GM18870 (cell line): ENCODE results near the gene POLR2E.
"Not testable (repeated sequence)": the region's sequence is repeated elsewhere in the genome, so short reads cannot be mapped to it uniquely, and the experiment has no call there.

ENCODE experiments used
- ATAC-seq: cut with Tn5 transposase; IDR thresholded peaks from one replicate; pipeline ENCODE4 v1.9.1; 2021; ENCODE audit warnings: moderate library complexity; ENCODE audit not compliant: unreplicated experiment

Gene POLR2E

GRCh38 chr19:1094978-1095701, at the start of gene POLR2E:
TSS of gene POLR2E (minus strand) at chr19:1095375. CDS start at chr19:1095315, 60 bp downstream.
- ATAC-seq: peak; percentile 68

DNA sequence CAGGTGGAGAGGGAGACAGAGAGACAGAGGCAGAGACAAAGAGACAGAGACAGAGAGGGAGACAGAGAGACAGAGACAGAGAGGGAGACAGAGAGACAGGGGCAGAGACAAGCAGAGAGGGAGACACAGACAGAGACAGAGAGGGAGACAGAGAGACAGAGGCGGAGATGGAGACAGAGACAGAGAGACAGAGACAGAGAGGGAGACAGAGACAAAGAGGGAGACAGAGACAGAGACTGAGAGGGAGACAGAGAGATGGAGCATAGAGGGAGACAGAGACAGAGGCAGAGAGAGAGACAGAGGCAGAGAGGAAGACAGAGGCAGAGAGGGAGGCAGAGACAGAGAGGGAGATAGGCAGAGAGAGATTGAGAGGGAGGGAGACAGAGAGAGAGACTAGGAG, 49.6 kb upstream of the POLR2E start:
- no peak for ATAC-seq

DNA sequence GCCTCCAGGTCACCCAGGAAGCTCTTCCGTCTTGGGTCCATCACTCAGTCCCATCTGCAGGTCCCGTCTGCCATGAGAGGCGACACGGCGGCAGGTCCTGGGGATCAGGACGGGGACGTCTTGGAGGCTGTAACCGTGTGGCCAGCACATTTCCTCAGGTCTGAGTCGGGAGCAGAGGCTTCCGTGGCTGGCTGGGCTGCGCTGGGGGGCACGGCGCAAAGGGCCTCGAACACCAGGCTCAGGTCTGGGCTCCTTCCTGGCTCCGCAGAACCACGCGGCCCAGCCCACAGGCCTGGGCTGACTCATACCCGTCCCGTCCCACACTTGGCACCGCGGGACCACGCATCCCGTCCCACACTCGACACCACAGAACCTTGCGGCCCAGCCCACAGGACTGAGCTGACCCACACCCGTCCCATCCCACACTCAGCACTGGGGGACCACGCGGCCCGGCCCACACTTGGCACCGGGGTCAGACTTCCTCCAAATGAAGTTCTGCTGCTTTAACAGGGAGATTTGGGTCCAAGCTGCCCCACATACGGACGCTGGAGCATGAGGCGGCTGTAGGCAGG, 48.7 kb upstream of the POLR2E start:
- no peak for ATAC-seq

DNA sequence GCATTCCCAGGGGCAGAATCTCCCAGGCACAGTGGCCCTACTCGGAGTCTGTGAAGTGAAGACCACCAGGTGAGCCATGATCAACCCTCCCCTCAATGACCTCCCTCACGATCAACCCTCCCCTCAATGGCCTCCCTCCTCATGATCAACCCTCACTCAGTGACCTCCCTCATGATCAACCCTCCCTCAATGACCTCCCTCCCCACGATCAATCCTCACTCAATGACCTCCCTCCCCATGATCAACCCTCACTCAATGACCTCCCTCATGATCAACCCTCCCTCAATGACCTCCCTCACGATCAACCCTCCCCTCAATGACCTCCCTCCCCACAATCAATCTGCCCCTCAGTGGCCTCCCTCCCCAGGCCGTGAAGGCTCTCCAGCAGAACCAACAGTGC, 46.8 kb upstream of the POLR2E start:
- ATAC-seq: no peak

DNA sequence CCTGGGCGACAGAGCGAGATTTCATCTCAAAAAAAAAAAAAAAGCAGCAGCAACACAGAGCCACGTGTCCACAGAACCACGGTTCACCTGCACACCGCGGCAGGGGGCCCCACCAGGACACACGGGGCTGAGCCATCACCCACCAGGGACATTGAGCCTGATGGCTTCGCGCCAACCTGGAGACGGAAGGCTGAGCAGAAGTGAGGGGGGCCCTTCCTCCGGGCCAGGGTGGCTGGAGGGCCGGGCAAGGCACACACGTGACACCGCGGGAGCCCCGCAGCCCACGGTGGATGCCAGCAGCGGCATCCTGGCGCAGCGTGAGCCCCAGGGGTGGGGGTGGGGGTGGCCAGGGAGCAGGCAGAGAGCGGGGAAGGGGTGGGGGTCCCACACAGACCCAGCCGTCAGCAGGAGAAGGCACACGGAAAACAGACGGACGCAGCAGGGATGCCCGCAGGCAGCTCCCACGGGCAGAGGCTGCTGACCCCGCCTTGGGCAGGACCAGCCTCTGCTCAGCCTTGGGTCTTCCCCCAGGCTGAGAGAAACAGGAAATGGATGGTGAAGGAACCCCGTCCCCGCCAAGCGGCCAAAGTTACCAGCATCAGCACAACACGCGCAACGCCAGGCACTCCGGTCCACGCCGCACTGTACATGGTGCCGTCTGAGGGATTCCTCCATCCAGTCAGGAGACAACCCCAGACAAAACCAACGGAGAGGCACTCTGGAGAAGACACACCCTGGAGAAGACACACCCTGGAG, 45.3 kb upstream of the POLR2E start:
- no peak for ATAC-seq

- no peak for ATAC-seq
Observed at GRCh38 chr19:1139126-1139525, 44.0 kb upstream of the POLR2E start.

GRCh38 chr19:1138121-1138520, 42.9 kb upstream of the POLR2E start:
- ATAC-seq: no peak

DNA sequence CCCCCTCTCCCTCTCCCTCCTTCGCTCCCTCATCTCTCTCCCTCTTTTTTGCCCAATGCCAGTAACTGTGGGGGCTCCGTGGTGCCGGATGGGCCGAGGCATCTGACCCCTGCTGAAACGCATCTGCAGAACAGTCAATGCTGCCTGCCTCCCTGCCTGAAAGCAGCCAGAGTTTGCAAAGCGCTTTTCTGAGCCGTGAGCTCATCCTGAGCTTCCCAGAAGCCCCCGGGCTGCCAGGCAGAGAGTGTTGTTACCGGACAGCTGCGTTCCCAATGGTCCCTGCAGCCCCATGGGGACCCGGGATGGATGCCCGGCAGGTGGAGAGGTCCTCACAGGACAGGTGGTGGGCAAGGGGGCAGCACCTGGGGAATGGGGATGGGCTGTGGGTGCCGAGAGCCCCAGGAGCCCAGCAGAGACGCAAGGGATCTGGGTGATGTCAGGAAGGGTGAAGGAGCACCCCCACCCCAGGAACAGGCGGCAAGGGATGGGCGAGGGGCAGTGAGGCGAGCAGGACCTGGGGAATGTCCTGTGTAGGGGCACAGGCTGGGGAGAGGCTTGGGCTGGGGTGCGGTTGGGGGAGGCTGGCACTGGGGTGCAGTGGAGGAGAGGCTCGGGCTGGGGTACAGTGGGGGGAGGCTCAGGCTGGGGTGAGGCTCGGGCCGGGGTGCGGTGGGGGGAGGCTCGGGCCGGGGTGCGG, 41.6 kb upstream of the POLR2E start:
- ATAC-seq: no peak

DNA sequence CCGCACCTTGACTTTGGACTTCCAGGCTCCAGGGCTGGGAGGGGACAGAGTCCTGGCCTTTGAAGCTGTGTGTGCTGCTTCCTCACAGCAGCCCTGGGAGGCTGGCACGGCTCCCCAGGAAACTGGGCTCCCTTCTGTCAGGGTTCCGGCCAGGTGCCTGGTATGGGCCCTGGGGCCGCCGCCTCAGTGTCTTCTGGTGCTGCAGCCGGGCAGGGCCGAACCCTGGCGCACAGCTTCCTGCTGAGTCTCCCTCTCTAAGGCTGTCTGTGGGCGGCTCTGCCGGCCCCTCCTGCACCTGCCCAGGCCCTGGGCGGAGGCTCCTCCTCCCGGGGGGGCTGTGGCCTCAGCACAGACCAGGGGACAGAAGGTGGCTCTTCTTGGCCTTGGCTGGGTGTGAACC, 41.0 kb upstream of the POLR2E start:
- no peak for ATAC-seq

DNA sequence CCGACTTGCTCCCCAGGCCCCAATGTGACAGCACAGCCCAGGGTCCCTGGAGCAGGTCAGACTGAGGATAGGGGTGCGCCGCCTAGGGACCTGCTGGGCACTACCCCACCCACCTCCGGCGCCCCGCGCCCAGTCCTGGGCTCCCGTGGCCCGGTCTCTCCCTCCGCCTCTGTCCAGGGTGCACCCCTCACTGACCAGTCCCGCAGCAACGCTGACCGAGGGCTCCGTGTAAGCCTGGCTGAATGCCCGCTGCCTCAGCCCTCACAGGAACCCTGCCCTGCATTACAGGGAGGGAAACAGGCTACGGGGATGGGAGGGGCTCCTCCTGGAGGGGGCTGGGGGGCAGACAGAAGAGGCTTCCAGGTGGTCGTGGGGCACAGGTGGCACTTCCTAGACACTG, 40.3 kb upstream of the POLR2E start:
- ATAC-seq: no peak

DNA sequence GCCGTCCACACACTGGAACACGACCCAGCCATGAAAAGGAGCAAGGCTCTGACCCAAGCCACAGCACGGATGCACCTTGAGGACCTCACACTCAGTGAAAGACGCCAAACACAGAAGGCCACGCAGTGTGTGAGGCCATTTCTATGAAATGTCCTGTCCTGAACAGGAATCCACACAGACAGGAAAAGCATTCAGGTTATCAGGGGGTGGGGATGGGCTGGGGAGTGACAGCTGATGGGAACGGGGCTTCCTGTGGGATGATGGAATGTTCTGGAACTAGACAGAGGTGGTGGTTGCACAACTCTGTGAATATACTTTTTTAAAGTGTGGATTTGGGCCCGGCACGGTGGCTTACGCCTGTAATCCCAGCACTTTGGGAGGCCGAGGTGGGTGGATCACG, 39.3 kb upstream of the POLR2E start:
- ATAC-seq: no peak

DNA sequence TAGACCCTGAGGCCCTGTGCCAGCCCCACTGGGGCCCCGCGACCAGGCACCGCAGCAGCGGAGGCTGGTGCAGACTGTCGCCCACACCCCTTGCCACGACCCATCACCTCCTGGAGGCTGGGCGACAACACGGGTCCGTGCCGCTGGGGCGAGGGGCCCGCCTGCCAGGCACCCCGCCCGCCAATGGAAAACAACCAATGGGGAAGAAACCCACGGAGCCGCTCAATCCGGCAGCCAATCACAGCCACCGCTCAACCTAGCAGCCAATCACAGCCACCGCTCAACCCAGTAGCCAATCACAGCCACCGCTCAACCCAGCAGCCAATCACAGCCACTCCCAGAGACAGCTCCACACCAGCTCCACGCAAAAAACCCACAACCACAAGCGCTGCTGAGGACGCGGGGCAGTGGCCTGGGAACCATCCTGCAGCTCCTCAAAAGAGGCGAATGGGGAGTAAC, 38.3 kb upstream of the POLR2E start:
- ATAC-seq: no peak

GRCh38 chr19:1132552-1133383, 37.6 kb upstream of the POLR2E start:
- peak; percentile 11 for ATAC-seq

- peak; percentile 34 for ATAC-seq
Observed at GRCh38 chr19:1131718-1132551, 36.8 kb upstream of the POLR2E start.

- no peak for ATAC-seq
Observed at GRCh38 chr19:1130771-1131717, 35.9 kb upstream of the POLR2E start.

- ATAC-seq: no peak
Observed at GRCh38 chr19:1129535-1129934, 34.4 kb upstream of the POLR2E start.

DNA sequence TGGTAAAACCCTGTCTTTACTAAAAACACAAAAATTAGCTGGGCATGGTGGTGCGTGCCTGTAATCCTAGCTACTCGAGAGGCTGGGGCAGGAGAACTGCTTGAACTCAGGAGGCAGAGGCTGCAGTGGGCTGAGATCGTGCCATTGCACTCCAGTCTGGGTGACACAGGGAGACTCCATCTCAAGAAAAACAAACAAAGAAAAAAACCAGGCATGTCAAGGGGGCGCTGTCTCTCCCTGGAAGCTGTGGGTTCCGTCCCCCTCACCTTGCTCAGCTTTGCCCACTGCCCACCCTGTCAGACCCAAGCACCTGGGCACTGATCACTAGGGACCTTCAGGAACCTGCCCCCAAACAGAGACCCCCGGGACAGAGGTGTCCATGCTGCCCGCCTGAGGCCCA, 33.9 kb upstream of the POLR2E start:
- not testable (repeated sequence) for ATAC-seq

DNA sequence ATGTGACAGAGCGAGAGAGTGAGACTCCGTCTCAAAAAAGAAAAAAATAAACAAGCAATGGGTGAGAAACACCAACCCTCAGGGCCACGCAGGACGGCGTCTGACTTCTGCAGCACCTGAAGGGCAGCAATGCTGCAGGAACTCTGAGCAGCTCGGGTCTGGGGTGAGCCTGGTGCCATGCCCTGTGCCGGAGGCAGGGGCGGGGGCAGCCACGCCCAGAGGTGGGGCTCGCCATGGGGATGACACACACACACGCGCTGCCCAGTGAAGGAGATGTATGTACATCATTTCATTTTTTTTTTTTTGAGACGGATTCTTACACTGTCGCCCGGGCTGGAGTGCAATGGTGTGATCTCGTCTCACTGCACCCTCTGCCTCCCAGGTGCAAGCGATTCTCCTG, 32.9 kb upstream of the POLR2E start:
- ATAC-seq: no peak
